HepG2 (cell line): ENCODE data around the gene ADAMTS12. TPM values are rescaled to one million over a fixed set of nuclear protein-coding genes. Genes with fewer than 3 reads are reported as not detected.

Source experiments
- ATAC-seq: fragments of 200-7000 bp; cut with Tn5 transposase; 3 replicates; pipeline ENCODE4 v1.9.1; 2020; ENCODE audit warnings: mild to moderate bottlenecking, moderate library complexity
- BruUV-seq: library from RNA; stranded (reverse); fragments of 400-500 nt; replicated peaks from 2 replicates; lab custom pipeline; 2021; lab: Mats Ljungman, UMichigan
- CTCF ChIA-PET: fragments of 300-600 bp; formaldehyde crosslinking; extraction: SDS; loops from one replicate; lab custom pipeline; 2021; ENCODE audit warnings: low total read pairs, inconsistent platforms, low intra/inter-chr PET ratio; lab: Yijun Ruan, JAX
- POLR2A ChIA-PET: fragments of 350-600 bp; sonication (Branson Sonifier 250); formaldehyde crosslinking; loops from one replicate; lab custom pipeline; 2020; ENCODE audit warnings: antibody characterized with exemption, inconsistent platforms; lab: Yijun Ruan, JAX
- DNase-seq: peaks from one replicate; pipeline ENCODE4 v3.0.0-alpha.2; 2015; ENCODE audit warnings: low spot score
- FAIRE-seq: peaks from 3 replicates; lab custom pipeline; 2011; peaks lifted over from hg19 to GRCh38; lab: Jason Lieb, UNC
- H2AFZ ChIP-seq: one replicate; pipeline ENCODE4 v1.6.1; 2011; ENCODE audit warnings: low read length, inconsistent platforms
- H3K27ac ChIP-seq: fragments of 300-600 bp; 3 replicates; pipeline ENCODE4 v1.8.0; 2011; ENCODE audit warnings: mixed run types, mild to moderate bottlenecking, mixed read lengths, low read length, inconsistent platforms; ENCODE audit not compliant: insufficient read depth; ENCODE audit errors: extremely low read length
- H3K27me3 ChIP-seq, 2 experiments: fragments of 200-600 bp in 1 of 2; 2 replicates in 1 of 2; 3 replicates in 1 of 2; pipeline versions ENCODE4 v1.6.0 to v1.8.0; 2011; ENCODE audit warnings: low read length in 2 of 2, mild to moderate bottlenecking in 2 of 2, moderate library complexity in 2 of 2, inconsistent platforms in 1 of 2; ENCODE audit not compliant: insufficient read depth in 2 of 2, control insufficient read depth in 1 of 2
- H3K36me3 ChIP-seq, 2 experiments: fragments of 200-600 bp in 1 of 2; replicated peaks in 1 of 2; 2 replicates in 1 of 2; 3 replicates in 1 of 2; pipeline versions ENCODE4 v1.5.1 to v1.8.0; 2011; ENCODE audit warnings: low read length in 2 of 2, inconsistent platforms in 1 of 2; ENCODE audit not compliant: insufficient read depth in 2 of 2, control insufficient read depth in 1 of 2
- H3K4me1 ChIP-seq: 2 replicates; pipeline ENCODE4 v1.5.1; 2012; ENCODE audit warnings: low read length, inconsistent platforms; ENCODE audit not compliant: insufficient read depth
- H3K4me2 ChIP-seq: 2 replicates; pipeline ENCODE4 v1.6.0; 2011; ENCODE audit warnings: low read depth, low read length, inconsistent platforms
- H3K4me3 ChIP-seq, 3 experiments: fragments of 200-600 bp in 1 of 3; sonication (generic), shearing (Covaris generic) in 1 of 3; replicated peaks in 1 of 3; 2 replicates each; pipeline ENCODE4 v1.5.1; 2011 to 2016; ENCODE audit warnings: low read length in 3 of 3, inconsistent platforms in 2 of 3, low read depth in 2 of 3, mild to moderate bottlenecking in 2 of 3, control low read depth in 1 of 3, mixed read lengths in 1 of 3; ENCODE audit not compliant: insufficient read depth in 1 of 3
- H3K79me2 ChIP-seq: one replicate; pipeline ENCODE4 v1.6.1; 2011; ENCODE audit warnings: low read length, inconsistent platforms; ENCODE audit not compliant: insufficient read depth
- H3K9ac ChIP-seq: 2 replicates; pipeline ENCODE4 v1.6.0; 2011; ENCODE audit warnings: mild to moderate bottlenecking, low read depth, low read length, inconsistent platforms; ENCODE audit not compliant: insufficient read depth
- H3K9me3 ChIP-seq: 2 replicates; pipeline ENCODE4 v1.5.1; 2012; ENCODE audit warnings: mild to moderate bottlenecking, low read length
- H4K20me1 ChIP-seq: 2 replicates; pipeline ENCODE4 v1.6.0; 2011; ENCODE audit warnings: inconsistent platforms, mild to moderate bottlenecking, low read length, moderate library complexity; ENCODE audit not compliant: insufficient read depth
- DNMT3B ChIP-seq: conservative IDR thresholded peaks from 2 replicates; pipeline ENCODE4 v1.6.1; 2016; ENCODE audit warnings: missing biosample characterization, control low read depth
- SIX4 ChIP-seq: sonication (generic); formaldehyde crosslinking; IDR thresholded peaks from 2 replicates; pipeline ENCODE4 v1.4.0; 2020; ENCODE audit warnings: missing genetic modification reagents
- ZFP62 ChIP-seq: sonication (generic); formaldehyde crosslinking; IDR thresholded peaks from 2 replicates; pipeline ENCODE4 v1.4.0; 2020; ENCODE audit warnings: missing genetic modification reagents
- ZNF713 ChIP-seq: sonication (generic); formaldehyde crosslinking; IDR thresholded peaks from 2 replicates; pipeline ENCODE4 v1.4.0; 2020; ENCODE audit warnings: mild to moderate bottlenecking, missing genetic modification reagents
- WGBS: methylation state at CpG from one replicate; pipeline ENCODE4 v1.1.6; 2017; ENCODE audit warnings: low lambda C conversion rate; 5-methylcytosine and 5-hydroxymethylcytosine counted together
- in situ Hi-C: cut with HindIII; loops from 2 replicates; pipeline ENCODE4 v1.10.0; 2017; ENCODE audit warnings: low pct_unique_long_range_greater_than_20kb; ENCODE audit not compliant: extremely low pct_ligation_motif_present
- intact Hi-C: fragments of 100-400 bp; cut with micrococcal nuclease; formaldehyde crosslinking; loops from one replicate; pipeline ENCODE4 v1.10.0; 2022; ENCODE audit not compliant: unreplicated experiment
- polyA plus RNA-seq, 8 experiments: library from polyadenylated mRNA; depleted of rRNA in 3 of 8; stranded (reverse) in 7 of 8; unstranded in 1 of 8; fragments of >200 nt; fragmentation: Illumina TruSeq in 4 of 8; extraction: Trizol in 4 of 8; gene quantifications; 2 replicates each; pipeline versions ENCODE4 v1.2.1 to v1.2.3, GENCODE V29; 2011 to 2016; ENCODE audit warnings: low read depth in 4 of 8, missing spikeins in 1 of 8, mixed read lengths in 1 of 8; ENCODE audit not compliant: insufficient read depth in 1 of 8
- total RNA-seq, 5 experiments: library from RNA; depleted of rRNA; stranded (reverse); fragments of >200 nt; fragmentation: Illumina TruSeq; extraction: Trizol; gene quantifications; 2 replicates each; pipeline ENCODE4 v1.2.3, GENCODE V29; 2016; ENCODE audit warnings: low read depth in 1 of 5
- TF ChIP-seq, protein P1 (sequence below): sonication (generic); formaldehyde crosslinking; IDR thresholded peaks from 2 replicates; pipeline ENCODE4 v1.5.0; 2020; ENCODE audit warnings: mild to moderate bottlenecking, missing genetic modification reagents, borderline replicate concordance
- TF ChIP-seq, protein P2 (sequence below): sonication (generic); formaldehyde crosslinking; IDR thresholded peaks from 2 replicates; pipeline ENCODE4 v1.5.1; 2020; ENCODE audit warnings: missing genetic modification reagents, mild to moderate bottlenecking, borderline replicate concordance
- TF ChIP-seq, protein P3 (sequence below): fragments of 450-650 bp; IDR thresholded peaks from 2 replicates; pipeline ENCODE4 v1.6.1; 2017; ENCODE audit warnings: mild to moderate bottlenecking
- TF ChIP-seq, protein P4 (sequence below): sonication (generic); formaldehyde crosslinking; IDR thresholded peaks from 2 replicates; pipeline ENCODE4 v1.4.0; 2020; ENCODE audit warnings: missing genetic modification reagents

ADAMTS12 gene
- total and polyA plus RNA-seq, 2 of the 13 experiments (the other 11 are each of a cell fraction or from before 2014, with no cell fraction given) = 0.03 TPM; not detected in 1

DNA sequence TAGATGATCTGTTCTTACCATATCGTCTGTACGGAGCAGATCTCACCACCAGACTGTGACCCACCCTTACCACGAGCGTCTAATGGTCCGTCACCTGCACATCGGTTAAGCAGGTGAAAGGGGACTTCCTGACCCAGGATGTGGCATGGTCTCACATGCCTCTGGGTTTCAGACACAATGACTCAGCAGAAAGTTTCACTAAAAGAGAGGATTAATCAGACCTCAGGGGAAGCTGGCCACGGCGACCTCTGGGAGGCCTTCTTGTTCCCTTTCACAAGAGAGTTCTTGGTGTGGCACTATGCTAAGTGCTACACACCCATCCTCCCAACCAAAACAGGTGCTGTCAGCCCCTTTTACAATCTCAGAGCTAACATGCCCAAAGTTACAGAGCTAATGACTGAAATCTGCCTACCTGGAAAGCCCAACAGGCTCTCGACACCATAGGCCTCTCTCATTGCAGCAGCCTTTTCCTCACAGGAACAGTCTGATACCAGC, 41.6 kb downstream of the ADAMTS12 start (continued):
- TF ChIP-seq, protein P1, sequence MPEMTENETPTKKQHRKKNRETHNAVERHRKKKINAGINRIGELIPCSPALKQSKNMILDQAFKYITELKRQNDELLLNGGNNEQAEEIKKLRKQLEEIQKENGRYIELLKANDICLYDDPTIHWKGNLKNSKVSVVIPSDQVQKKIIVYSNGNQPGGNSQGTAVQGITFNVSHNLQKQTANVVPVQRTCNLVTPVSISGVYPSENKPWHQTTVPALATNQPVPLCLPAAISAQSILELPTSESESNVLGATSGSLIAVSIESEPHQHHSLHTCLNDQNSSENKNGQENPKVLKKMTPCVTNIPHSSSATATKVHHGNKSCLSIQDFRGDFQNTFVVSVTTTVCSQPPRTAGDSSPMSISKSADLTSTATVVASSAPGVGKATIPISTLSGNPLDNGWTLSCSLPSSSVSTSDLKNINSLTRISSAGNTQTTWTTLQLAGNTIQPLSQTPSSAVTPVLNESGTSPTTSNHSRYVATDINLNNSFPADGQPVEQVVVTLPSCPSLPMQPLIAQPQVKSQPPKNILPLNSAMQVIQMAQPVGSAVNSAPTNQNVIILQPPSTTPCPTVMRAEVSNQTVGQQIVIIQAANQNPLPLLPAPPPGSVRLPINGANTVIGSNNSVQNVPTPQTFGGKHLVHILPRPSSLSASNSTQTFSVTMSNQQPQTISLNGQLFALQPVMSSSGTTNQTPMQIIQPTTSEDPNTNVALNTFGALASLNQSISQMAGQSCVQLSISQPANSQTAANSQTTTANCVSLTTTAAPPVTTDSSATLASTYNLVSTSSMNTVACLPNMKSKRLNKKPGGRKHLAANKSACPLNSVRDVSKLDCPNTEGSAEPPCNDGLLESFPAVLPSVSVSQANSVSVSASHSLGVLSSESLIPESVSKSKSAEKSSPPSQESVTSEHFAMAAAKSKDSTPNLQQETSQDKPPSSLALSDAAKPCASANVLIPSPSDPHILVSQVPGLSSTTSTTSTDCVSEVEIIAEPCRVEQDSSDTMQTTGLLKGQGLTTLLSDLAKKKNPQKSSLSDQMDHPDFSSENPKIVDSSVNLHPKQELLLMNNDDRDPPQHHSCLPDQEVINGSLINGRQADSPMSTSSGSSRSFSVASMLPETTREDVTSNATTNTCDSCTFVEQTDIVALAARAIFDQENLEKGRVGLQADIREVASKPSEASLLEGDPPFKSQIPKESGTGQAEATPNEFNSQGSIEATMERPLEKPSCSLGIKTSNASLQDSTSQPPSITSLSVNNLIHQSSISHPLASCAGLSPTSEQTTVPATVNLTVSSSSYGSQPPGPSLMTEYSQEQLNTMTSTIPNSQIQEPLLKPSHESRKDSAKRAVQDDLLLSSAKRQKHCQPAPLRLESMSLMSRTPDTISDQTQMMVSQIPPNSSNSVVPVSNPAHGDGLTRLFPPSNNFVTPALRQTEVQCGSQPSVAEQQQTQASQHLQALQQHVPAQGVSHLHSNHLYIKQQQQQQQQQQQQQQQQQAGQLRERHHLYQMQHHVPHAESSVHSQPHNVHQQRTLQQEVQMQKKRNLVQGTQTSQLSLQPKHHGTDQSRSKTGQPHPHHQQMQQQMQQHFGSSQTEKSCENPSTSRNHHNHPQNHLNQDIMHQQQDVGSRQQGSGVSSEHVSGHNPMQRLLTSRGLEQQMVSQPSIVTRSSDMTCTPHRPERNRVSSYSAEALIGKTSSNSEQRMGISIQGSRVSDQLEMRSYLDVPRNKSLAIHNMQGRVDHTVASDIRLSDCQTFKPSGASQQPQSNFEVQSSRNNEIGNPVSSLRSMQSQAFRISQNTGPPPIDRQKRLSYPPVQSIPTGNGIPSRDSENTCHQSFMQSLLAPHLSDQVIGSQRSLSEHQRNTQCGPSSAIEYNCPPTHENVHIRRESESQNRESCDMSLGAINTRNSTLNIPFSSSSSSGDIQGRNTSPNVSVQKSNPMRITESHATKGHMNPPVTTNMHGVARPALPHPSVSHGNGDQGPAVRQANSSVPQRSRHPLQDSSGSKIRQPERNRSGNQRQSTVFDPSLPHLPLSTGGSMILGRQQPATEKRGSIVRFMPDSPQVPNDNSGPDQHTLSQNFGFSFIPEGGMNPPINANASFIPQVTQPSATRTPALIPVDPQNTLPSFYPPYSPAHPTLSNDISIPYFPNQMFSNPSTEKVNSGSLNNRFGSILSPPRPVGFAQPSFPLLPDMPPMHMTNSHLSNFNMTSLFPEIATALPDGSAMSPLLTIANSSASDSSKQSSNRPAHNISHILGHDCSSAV (CRISPR knock-in tag) = no peak
- TF ChIP-seq, protein P2, sequence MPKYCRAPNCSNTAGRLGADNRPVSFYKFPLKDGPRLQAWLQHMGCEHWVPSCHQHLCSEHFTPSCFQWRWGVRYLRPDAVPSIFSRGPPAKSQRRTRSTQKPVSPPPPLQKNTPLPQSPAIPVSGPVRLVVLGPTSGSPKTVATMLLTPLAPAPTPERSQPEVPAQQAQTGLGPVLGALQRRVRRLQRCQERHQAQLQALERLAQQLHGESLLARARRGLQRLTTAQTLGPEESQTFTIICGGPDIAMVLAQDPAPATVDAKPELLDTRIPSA (CRISPR knock-in tag) = no peak
- TF ChIP-seq ZNF713 (CRISPR knock-in tag) = no peak

DNA sequence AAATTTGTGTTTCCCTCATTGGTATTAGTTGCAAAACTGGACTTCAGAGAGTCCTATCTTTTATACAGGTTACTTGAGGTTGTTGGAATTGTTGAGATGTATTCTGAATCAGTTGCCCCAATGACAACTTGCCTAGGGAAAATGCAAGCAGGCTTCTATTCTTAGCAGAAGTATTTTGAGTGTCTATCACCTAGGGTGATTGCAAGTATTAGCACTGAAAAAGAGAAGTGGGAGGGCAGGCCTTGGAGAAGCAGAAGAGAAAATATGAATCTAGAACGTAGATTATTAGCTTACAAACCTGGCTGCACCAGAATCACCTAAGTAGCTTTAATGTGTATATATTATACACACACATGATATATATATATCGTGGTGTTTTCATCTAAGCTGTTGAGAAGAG, 43.2 kb downstream of the ADAMTS12 start:
- Histone ChIP-seq H3K27ac (no peak overlapping the region), H3K79me2 (no peaks in the 10 kb centered on the region), H4K20me1 (no peaks in the 10 kb centered on the region), H3K9ac (no peak overlapping the region), H3K27me3 (no peaks in the 10 kb centered on the region), H3K9me3 (no peaks in the 10 kb centered on the region), H3K36me3 (no peaks in the 10 kb centered on the region), H2AFZ (no peak overlapping the region), H3K4me1 (peaks cover 9% of the 10 kb centered on the region), H3K4me2 (no peak overlapping the region), H3K4me3 (no peak overlapping the region)
- ChIA-PET CTCF (no interaction called here), POLR2A (no interaction called here)
- no TSS peak for BruUV-seq
- no peak for DNase-seq
- intact Hi-C loops (no loop called here), in situ Hi-C loops (no loop called here)
- 2% methylated on average over 2 of the region's 2 CpGs for WGBS
- no peak for ATAC-seq
- no peak for FAIRE-seq
- TF ChIP-seq DNMT3B (CRISPR knock-in tag) = no peak
- TF ChIP-seq, protein P3, sequence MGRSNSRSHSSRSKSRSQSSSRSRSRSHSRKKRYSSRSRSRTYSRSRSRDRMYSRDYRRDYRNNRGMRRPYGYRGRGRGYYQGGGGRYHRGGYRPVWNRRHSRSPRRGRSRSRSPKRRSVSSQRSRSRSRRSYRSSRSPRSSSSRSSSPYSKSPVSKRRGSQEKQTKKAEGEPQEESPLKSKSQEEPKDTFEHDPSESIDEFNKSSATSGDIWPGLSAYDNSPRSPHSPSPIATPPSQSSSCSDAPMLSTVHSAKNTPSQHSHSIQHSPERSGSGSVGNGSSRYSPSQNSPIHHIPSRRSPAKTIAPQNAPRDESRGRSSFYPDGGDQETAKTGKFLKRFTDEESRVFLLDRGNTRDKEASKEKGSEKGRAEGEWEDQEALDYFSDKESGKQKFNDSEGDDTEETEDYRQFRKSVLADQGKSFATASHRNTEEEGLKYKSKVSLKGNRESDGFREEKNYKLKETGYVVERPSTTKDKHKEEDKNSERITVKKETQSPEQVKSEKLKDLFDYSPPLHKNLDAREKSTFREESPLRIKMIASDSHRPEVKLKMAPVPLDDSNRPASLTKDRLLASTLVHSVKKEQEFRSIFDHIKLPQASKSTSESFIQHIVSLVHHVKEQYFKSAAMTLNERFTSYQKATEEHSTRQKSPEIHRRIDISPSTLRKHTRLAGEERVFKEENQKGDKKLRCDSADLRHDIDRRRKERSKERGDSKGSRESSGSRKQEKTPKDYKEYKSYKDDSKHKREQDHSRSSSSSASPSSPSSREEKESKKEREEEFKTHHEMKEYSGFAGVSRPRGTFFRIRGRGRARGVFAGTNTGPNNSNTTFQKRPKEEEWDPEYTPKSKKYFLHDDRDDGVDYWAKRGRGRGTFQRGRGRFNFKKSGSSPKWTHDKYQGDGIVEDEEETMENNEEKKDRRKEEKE = no peak
- TF ChIP-seq SIX4 = no peak
- TF ChIP-seq, protein P4, sequence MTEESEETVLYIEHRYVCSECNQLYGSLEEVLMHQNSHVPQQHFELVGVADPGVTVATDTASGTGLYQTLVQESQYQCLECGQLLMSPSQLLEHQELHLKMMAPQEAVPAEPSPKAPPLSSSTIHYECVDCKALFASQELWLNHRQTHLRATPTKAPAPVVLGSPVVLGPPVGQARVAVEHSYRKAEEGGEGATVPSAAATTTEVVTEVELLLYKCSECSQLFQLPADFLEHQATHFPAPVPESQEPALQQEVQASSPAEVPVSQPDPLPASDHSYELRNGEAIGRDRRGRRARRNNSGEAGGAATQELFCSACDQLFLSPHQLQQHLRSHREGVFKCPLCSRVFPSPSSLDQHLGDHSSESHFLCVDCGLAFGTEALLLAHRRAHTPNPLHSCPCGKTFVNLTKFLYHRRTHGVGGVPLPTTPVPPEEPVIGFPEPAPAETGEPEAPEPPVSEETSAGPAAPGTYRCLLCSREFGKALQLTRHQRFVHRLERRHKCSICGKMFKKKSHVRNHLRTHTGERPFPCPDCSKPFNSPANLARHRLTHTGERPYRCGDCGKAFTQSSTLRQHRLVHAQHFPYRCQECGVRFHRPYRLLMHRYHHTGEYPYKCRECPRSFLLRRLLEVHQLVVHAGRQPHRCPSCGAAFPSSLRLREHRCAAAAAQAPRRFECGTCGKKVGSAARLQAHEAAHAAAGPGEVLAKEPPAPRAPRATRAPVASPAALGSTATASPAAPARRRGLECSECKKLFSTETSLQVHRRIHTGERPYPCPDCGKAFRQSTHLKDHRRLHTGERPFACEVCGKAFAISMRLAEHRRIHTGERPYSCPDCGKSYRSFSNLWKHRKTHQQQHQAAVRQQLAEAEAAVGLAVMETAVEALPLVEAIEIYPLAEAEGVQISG = no peak
- TF ChIP-seq ZFP62 (CRISPR knock-in tag) = no peak
